Activated T-helper 2 cell treated with anti-CD3 and anti-CD28 coated beads, Interferon-gamma antibody, Interleukin-2, Interleukin-4, amounts not matched to agents 10 μg/mL and 5 μg/mL and 100 μg/mL, durations not matched to agents 14 hours and 24 hours and 36 hours (primary cell): ENCODE results near the gene TMEM208. TPM values are rescaled to one million over a fixed set of nuclear protein-coding genes. Genes with fewer than 3 reads are reported as not detected.

Experiments used
- DNase-seq: peaks from one replicate; pipeline ENCODE4 v3.0.0; 2021; ENCODE audit warnings: low spot score
- H3K27ac Mint-ChIP-seq: one replicate; pipeline ENCODE4 v1.8.0; 2021; ENCODE audit warnings: mixed read lengths
- H3K27me3 Mint-ChIP-seq: one replicate; pipeline ENCODE4 v1.8.0; 2021; ENCODE audit warnings: low read depth, mixed read lengths
- H3K36me3 Mint-ChIP-seq: one replicate; pipeline ENCODE4 v1.8.0; 2021; ENCODE audit warnings: low read depth, mixed read lengths
- H3K4me1 Mint-ChIP-seq: one replicate; pipeline ENCODE4 v1.8.0; 2021; ENCODE audit warnings: low read depth, mixed read lengths
- H3K4me3 Mint-ChIP-seq: one replicate; pipeline ENCODE4 v1.8.0; 2021; ENCODE audit warnings: low read depth, mild to moderate bottlenecking, moderate library complexity, mixed read lengths
- H3K9me3 Mint-ChIP-seq: one replicate; pipeline ENCODE4 v1.8.0; 2021; ENCODE audit warnings: mixed read lengths
- intact Hi-C: fragments of 100-400 bp; cut with micrococcal nuclease; formaldehyde crosslinking; loops from one replicate; pipeline ENCODE4 v1.15.1; 2023
- total RNA-seq: library from RNA; stranded (reverse); gene quantifications from 2 replicates; pipeline ENCODE4 v1.2.3, GENCODE V29; 2022

The TMEM208 gene
- total RNA-seq, 1 donor from 2014 or later: 55.4 TPM

DNA sequence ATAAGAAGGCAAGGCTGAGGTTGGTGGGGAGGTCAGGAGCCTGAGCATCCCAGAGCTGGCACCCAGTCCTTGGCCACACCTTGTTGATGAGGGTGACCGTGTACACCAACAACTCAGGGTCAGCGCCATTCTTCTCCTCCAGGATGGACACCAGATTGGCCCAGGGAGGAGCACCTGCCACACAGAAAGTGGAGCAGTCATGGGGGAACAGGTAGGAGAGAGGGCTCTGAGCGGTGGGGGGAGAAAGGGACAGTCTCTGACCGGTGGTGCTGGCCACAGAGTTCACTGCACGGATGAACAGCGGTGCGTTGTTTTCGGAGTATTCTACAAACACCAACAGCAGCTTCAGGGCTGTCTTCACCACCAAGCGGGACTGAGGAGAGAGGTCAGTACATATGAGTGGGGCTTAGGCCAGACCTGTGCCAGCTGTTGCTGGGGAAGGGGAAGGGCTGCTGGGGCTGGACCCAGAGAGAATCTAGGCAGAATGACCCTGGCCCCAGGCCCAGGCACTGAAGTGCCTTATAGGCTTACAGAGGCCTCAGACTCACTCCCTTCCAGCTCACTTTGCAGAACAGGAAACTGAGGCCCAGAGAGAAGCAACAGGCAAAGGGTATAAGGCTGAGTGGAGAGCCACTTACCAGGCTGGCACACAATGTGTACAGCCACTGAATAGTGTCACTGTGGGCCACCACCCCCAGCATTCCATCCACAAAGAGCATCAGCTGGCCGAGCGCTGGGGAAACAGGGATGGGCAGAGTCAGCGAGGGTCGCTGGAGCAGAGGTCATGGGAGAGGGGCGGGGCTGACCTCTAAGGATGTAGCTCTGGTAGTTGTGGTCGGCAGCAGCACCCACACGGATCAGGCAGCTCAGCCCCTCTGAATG is 10.7 kb downstream of the TMEM208 start:
- peaks cover 16% of the 10 kb centered on the region for H3K4me1 Mint-ChIP-seq
- H3K4me3 Mint-ChIP-seq: no peak overlapping the region
- H3K9me3 Mint-ChIP-seq: no peaks in the 10 kb centered on the region
- no peak for DNase-seq
- intact Hi-C loops: no loop called here
- no peak overlapping the region for H3K27ac Mint-ChIP-seq
- H3K27me3 Mint-ChIP-seq: no peaks in the 10 kb centered on the region
- H3K36me3 Mint-ChIP-seq: peaks cover 59% of the 10 kb centered on the region

DNA sequence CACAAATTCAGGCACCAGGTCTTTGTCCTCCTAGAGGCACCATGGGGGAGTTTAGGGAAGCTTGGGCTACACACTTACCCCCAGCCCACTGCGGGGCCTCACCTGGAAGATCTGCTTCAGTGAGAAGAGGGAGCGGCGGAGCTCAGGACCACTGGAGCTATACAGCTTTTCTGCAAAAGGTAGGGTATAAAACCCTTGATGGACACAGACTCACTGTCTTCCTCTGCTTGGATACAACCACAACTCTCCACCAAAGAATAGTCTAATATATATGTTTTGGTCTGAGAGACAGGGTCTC is 11.3 kb downstream of the TMEM208 start:
- Mint-ChIP-seq H3K36me3 (peaks cover 56% of the 10 kb centered on the region), H3K4me1 (peaks cover 19% of the 10 kb centered on the region), H3K27me3 (no peaks in the 10 kb centered on the region), H3K4me3 (no peak overlapping the region), H3K27ac (no peak overlapping the region), H3K9me3 (no peaks in the 10 kb centered on the region)
- intact Hi-C loops: no loop called here
- no peak for DNase-seq

DNA sequence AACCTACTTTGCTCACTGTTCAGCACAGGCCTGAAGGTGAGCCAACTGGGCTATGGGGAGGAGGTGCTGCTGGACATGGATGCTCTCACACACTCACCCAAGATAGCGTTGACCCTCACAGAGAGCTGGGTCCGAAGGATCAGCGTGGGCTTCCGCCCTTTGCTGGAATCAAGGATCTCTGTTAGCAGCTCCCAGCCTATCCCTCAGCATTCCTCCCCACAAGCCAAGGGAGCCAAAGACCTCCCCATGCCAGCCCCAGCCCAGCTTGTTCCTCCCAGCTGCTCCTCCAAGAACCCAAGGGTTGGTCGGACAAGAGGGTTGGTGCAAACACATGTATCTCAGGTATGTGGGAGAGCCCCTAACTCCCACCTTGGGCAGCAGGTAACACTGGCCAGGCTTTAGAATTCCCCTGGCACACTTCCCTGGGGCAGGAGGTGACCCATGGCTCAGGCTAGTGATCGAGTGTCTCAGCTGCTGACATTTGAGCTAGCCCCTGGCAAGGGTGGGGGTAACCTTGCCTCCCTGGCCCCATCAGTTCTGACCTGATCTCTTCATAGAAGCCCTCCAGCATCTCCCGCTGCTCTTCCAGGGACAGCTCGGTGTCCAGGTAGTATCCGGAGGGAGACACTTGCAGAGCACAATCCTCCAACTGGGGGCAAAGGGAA is 12.0 kb downstream of the TMEM208 start:
- H3K4me3 Mint-ChIP-seq: no peak overlapping the region
- no peaks in the 10 kb centered on the region for H3K9me3 Mint-ChIP-seq
- H3K4me1 Mint-ChIP-seq: peaks cover 25% of the 10 kb centered on the region
- peaks cover 51% of the 10 kb centered on the region for H3K36me3 Mint-ChIP-seq
- DNase-seq: no peak
- H3K27me3 Mint-ChIP-seq: no peaks in the 10 kb centered on the region
- no peak overlapping the region for H3K27ac Mint-ChIP-seq
- intact Hi-C loops: no loop called here

DNA sequence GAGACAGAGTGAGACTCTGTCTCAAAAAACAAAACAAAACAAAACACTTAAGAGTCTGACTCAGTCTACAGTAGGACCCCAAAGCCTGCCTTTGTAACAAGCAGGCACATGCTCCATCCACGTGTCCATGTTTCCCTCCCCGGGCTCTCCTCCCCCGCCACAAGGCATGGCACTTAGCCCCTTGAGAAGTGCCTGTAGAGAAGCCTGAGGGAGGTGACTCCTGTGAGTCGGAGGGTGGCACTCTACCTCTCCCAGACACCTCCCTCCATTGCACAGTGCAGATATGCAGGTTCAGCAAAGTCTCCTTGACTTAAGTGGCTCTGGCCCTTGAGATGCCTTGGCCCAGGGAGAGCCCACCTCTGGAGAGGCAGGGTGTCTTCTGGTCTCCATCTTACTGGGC is 13.6 kb downstream of the TMEM208 start:
- peaks cover 46% of the 10 kb centered on the region for H3K36me3 Mint-ChIP-seq

DNA sequence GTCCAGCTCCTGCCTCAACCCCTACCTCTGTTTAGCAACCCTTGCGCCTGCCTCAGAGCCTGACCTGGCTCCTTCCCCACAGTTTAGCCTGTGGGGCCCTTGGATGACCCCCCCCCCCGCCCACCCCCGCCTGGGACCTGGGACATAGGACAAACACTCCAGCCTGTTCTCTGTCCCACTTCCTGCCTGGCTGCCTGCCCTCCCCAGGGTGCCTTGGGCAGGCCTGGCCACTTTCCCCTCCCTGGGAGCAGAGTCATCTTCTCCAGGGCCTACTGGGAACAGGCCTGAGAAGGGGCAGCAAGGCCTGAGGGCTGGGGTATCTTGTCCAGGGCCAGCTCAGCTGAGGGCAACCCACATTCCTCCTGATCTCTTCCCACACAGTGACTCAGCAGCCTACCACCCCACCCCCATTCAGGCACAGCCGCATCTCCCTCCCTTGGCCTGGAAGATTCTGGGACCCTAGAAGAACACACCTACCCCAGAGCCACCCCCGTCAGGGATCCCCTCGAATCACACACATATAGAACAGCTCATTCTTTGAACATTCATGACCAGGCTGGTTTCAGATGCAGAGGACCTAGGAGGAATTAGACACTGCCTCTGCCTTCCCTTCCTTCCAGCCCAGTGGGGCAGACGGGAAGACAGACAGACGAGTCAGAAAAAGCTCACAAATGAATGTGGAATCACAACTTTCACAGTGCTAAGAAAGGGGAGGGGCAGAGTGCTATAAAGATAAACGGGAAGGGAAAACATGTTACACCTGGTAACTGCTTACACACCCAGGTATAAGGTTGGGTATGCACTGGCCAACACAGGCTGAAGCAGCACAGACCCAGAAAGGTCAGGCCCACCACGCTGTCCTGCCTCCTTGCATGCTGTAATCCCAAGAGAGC is 14.3 kb downstream of the TMEM208 start:
- no peaks in the 10 kb centered on the region for H3K27me3 Mint-ChIP-seq
- peaks cover 39% of the 10 kb centered on the region for H3K36me3 Mint-ChIP-seq

More for the DNA sequence above, 13.6 kb downstream of the TMEM208 start:
- DNase-seq: no peak
- H3K27me3 Mint-ChIP-seq: no peaks in the 10 kb centered on the region
- H3K4me1 Mint-ChIP-seq: peaks cover 40% of the 10 kb centered on the region
- H3K9me3 Mint-ChIP-seq: no peaks in the 10 kb centered on the region
- no peak overlapping the region for H3K4me3 Mint-ChIP-seq
- intact Hi-C loops: loop anchor here (10.0 kb wide), 2 partner anchors 256 to 604 kb away; partner anchors contain the start of genes CENPT, CES4A, NUTF2 and THAP11
- no peak overlapping the region for H3K27ac Mint-ChIP-seq

DNA sequence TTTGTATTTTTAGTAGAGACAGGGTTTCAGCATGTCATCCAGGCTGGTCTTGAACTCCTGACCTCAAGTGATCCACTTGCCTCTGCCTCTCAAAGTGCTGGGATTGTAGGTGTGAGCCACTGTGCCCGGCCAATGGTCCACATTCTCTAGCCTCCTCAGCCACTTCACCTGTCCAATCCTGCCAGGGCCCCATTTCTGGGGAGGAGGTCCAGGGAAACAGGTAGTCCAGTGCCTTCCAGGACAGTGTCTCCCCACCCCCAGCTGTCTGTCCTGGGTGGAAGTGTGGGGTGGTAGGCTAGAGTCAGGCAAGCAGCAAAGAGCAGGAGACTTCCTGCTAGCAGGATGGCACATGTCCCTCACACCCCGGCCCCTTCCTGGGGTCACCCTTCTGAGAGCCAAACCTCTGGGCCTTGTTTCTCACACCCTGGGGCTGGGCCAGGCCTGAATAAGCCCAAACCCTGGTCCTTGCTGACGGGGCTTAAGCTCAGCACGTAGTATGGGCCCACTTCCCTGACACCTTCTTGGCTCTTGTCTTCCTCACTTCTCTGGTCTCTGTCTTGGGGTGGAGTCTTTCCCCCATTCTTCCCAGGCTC is 15.3 kb downstream of the TMEM208 start:
- Mint-ChIP-seq H3K9me3 (no peaks in the 10 kb centered on the region), H3K27me3 (no peaks in the 10 kb centered on the region), H3K4me1 (peaks cover 36% of the 10 kb centered on the region), H3K4me3 (no peak overlapping the region), H3K36me3 (peaks cover 31% of the 10 kb centered on the region), H3K27ac (peak overlapping the region; percentile 65)
- DNase-seq: no peak
- intact Hi-C loops: loop anchor here (10.0 kb wide), 2 partner anchors 257 to 603 kb away; partner anchors contain the start of genes CENPT, CES4A, NUTF2 and THAP11

More for the DNA sequence above, 14.3 kb downstream of the TMEM208 start:
- H3K4me3 Mint-ChIP-seq: no peak overlapping the region
- no peak for DNase-seq
- H3K4me1 Mint-ChIP-seq: peaks cover 38% of the 10 kb centered on the region
- no peaks in the 10 kb centered on the region for H3K9me3 Mint-ChIP-seq
- intact Hi-C loops: loop anchor here (10.0 kb wide), 2 partner anchors 256 to 604 kb away; partner anchors contain the start of genes CENPT, CES4A, NUTF2 and THAP11
- peak overlapping the region; percentile 69 for H3K27ac Mint-ChIP-seq

DNA sequence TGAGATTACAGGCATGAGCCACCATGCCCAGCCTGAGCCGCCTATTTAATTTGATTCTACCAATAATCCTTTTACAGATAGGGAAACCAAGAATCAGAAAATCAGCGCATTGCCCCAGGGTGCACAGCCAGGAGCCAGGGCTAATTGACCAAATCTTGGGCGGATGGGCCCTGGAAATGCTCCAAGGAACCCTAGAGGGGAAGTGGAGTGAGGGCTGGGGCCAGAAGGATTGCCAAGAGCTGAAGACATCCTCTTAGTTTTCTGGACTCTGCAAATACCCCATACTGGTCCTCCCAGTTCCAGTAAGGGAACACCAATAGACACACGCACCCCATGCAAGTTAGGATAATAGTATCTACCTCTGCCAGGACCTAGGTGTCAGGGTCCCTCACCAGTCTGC is 16.6 kb downstream of the TMEM208 start:
- DNase-seq: no peak
- no peaks in the 10 kb centered on the region for H3K27me3 Mint-ChIP-seq
- peaks cover 45% of the 10 kb centered on the region for H3K4me1 Mint-ChIP-seq
- peak overlapping the region; percentile 97 for H3K27ac Mint-ChIP-seq
- intact Hi-C loops: loop anchor here (10.0 kb wide), 2 partner anchors 259 to 601 kb away; partner anchors contain the start of genes CENPT, CES4A, NUTF2 and THAP11
- peaks cover 20% of the 10 kb centered on the region for H3K36me3 Mint-ChIP-seq
- no peak overlapping the region for H3K4me3 Mint-ChIP-seq
- H3K9me3 Mint-ChIP-seq: no peaks in the 10 kb centered on the region

DNA sequence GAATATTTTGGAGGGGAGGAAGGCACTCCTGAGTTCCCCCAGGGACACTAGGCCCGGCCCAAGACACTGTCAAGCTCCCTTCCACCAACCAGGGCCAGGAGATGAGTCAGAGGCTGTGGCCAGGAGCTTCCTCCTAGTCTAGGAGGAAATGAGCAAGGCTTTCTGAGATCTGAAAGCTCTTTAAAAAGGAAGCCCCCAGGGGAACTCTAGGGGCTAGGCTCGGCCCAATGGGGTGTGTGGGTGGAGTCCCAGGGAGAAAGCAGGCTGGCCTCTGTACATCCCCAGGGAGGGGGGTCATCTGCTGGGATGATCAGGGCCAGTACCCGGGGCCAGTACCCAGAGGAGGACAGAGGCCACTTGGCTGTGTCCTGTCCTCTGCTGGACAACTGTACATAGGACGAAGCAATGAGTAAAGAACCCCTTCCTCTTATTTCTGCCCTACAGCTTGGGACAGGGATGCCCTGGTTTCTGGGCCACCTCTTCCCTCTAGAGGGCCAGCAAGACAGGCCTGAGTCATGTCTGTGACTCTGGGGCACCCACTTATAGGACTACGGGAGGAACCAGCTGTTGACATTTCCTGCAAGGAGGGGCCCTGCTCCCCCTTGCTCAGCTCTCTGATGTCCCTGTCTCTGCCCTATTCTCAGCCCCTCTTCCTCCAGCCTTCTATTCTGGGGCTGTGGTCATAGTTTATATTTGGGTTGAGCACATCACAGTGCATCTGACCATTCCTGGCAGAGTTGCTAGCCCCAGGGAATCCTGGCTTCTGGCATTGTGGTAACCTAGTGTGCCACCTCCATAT is 17.7 kb downstream of the TMEM208 start:
- peaks cover 49% of the 10 kb centered on the region for H3K4me1 Mint-ChIP-seq
- peak overlapping the region; percentile 82 for H3K4me3 Mint-ChIP-seq
- intact Hi-C loops: loop anchor here (1.0 to 10.0 kb wide), 7 partner anchors 8 to 600 kb away; partner anchors contain the start of genes AGRP, ATP6V0D1, CENPT and CES4A
- peaks cover 4% of the 10 kb centered on the region for H3K27me3 Mint-ChIP-seq
- peaks cover 9% of the 10 kb centered on the region for H3K36me3 Mint-ChIP-seq
- peak overlapping the region; percentile 97 for H3K27ac Mint-ChIP-seq
- H3K9me3 Mint-ChIP-seq: no peaks in the 10 kb centered on the region
- DNase-seq: peak; percentile 73

DNA sequence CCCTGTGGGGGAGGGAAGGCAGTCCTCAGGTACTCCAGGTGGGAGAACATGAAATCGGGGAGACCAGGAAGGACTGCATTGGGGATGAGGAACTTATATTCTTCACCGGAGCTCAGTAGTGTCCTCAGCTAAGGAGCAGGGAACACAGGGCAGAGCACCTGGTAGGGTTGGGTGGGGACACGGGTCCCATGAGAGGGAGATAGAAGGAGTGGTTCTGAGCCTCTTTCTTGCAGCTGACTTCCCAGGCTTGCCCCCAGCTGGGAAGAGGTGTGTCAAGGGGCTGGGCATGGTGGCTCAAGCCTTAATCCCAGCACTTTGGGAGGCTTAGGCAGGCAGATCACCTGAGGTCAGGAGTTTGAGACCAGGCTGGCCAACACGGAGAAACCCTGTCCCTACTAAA is 18.3 kb downstream of the TMEM208 start:
- intact Hi-C loops: loop anchor here (2.0 to 10.0 kb wide), 5 partner anchors 63 to 600 kb away; partner anchors contain the start of genes AGRP, ATP6V0D1, CENPT and CES4A
- Mint-ChIP-seq H3K36me3 (peaks cover 6% of the 10 kb centered on the region), H3K4me3 (peak overlapping the region; percentile 82), H3K4me1 (peaks cover 50% of the 10 kb centered on the region), H3K27ac (peak overlapping the region; percentile 97), H3K9me3 (no peaks in the 10 kb centered on the region), H3K27me3 (peaks cover 10% of the 10 kb centered on the region)
- DNase-seq: no peak

DNA sequence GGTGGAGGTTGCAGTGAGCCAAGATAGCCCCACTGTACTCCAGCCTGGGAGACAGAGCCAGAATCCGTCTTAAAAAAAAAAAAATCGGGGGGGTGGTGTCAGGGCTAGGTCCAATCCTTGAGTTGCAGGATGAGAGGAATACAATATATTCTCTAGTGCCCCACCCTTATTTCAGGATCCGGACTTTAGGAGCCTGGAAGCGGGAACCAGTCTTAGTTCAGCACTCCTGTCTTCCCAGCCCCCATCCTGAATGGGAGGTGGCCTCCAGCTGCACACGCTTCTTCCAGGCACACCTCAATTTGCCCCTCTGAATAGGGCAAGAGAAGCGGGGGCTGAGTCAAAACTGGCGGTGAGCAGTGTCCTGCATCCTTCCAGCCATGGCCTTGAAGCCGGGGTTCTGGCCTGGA is 18.7 kb downstream of the TMEM208 start:
- peaks cover 12% of the 10 kb centered on the region for H3K27me3 Mint-ChIP-seq
- DNase-seq: no peak
- H3K9me3 Mint-ChIP-seq: no peaks in the 10 kb centered on the region
- H3K4me1 Mint-ChIP-seq: peaks cover 52% of the 10 kb centered on the region
- H3K4me3 Mint-ChIP-seq: peak overlapping the region; percentile 82
- no peak overlapping the region for H3K27ac Mint-ChIP-seq
- intact Hi-C loops: loop anchor here (2.0 to 10.0 kb wide), 7 partner anchors 33 to 599 kb away; partner anchors contain the start of genes ACD, AGRP, ATP6V0D1 and CENPT
- peaks cover 6% of the 10 kb centered on the region for H3K36me3 Mint-ChIP-seq

DNA sequence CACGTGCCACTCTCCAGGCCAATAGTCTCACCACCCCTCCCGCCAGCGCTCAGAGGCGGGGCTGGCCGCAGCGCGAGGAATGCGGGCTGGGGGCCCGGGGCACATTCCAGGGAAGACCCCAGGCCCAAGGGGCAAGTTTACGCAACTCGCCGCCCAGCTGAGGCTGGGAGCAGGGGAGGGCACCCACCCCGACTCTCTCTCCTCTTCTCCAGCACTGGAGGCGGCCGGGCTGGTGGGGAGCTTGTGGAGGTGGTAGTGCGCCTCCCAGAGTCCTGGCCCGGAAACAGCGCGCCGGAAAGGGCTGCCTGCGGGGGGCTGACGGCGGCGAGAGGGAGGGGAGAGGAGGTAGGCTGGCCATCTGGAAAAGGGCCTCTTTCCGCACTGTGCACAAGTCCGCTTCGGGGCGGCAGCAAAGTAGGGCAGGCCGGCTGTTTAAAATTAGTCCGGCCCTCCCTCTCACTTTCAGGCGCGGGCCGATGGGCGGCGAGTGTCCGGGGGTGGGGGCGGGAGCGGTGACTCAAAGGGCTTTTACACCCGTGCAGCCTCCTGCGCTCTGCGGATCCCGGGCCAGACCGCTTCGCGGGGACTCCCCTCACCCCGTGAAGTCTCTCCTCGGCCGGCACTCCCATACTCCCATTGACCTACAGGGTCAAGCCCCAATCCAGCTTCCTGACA is 19.3 kb downstream of the TMEM208 start:
- peak overlapping the region; percentile 66 for H3K27ac Mint-ChIP-seq
- no peaks in the 10 kb centered on the region for H3K9me3 Mint-ChIP-seq
- peaks cover 12% of the 10 kb centered on the region for H3K27me3 Mint-ChIP-seq
- intact Hi-C loops: loop anchor here (2.0 to 10.0 kb wide), 6 partner anchors 33 to 599 kb away; partner anchors contain the start of genes ACD, AGRP, ATP6V0D1 and CENPT
- H3K4me3 Mint-ChIP-seq: peak overlapping the region; percentile 82
- DNase-seq: peak; percentile 29
- H3K4me1 Mint-ChIP-seq: peaks cover 51% of the 10 kb centered on the region
- H3K36me3 Mint-ChIP-seq: peaks cover 6% of the 10 kb centered on the region
